NT2/D1 (cell line): ENCODE measurements around the gene RPP21.

ENCODE experiments used
- SUZ12 ChIP-seq: IDR thresholded peaks from 2 replicates; pipeline ENCODE4 v1.6.1; 2011; ENCODE audit not compliant: insufficient read length, insufficient read depth; ENCODE audit errors: extremely low read depth
- ZNF274 ChIP-seq: IDR thresholded peaks from 2 replicates; pipeline ENCODE4 v1.6.1; 2011; ENCODE audit warnings: mild to moderate bottlenecking, low read depth, low read length

GRCh38 chr6:30312266-30312665 lies 32.7 kb upstream of the RPP21 start:
- no peak for TF ChIP-seq ZNF274
- no peak for TF ChIP-seq SUZ12
